Stimulated activated CD8-positive, alpha-beta memory T cell treated with anti-CD3 and anti-CD28 coated beads, Interleukin-2, amount 100 ng/mL, for 48 hours (primary cell): Measurements from ENCODE around the gene TDRD10.

Experiments
- DNase-seq, 2 donors: peaks; one replicate each; pipeline ENCODE4 v3.0.0-alpha.2; 2020; ENCODE audit warnings: low read depth in 2 of 2

Gene TDRD10, protein sequence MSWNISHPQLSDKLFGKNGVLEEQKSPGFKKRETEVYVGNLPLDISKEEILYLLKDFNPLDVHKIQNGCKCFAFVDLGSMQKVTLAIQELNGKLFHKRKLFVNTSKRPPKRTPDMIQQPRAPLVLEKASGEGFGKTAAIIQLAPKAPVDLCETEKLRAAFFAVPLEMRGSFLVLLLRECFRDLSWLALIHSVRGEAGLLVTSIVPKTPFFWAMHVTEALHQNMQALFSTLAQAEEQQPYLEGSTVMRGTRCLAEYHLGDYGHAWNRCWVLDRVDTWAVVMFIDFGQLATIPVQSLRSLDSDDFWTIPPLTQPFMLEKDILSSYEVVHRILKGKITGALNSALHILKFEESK

DNA sequence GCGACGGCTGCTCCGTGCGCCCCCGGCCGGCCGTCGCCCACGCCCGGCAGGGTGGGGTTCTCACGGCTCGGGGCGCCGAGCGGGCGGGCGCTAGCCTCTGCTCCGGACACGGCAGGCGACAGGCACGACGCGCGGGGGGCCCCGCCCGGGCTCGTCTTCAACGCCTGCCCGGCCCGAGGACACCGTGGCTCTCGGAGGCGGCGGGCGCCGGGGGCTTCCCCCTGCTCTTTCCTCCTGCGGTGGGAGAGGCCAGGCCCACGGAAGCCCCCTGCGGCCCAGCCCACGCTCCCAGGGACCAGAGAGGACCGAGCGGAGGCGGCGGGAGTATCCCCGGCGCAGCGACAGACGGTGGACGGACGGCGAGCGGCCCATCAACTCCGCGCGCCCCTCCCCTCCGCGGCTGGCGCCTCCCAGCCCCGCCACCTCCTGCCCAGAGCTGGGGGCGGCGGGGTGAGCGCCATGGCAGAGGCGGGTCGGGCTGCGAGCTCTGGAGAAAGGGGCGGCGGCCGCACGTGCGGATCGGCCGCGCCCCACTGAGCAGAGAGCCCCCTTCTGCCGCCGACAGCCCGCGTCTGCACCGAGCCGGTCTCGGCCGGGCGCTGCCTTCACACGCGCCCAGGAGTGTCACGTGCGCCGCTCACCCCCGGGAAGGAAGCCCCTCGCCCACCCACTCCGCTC is at the start of gene TDRD10, which contains the start of gene SHE:
Gene TDRD10, plus strand, starts transcription at position 154 of the 678 bp plus-strand sequence. CDS start 4,685 bp downstream, outside the sequence.
Gene SHE, minus strand, starts transcription at position 347 of the 678 bp plus-strand sequence. CDS start 386 bp downstream, outside the sequence.
- DNase-seq, result no peak

DNA sequence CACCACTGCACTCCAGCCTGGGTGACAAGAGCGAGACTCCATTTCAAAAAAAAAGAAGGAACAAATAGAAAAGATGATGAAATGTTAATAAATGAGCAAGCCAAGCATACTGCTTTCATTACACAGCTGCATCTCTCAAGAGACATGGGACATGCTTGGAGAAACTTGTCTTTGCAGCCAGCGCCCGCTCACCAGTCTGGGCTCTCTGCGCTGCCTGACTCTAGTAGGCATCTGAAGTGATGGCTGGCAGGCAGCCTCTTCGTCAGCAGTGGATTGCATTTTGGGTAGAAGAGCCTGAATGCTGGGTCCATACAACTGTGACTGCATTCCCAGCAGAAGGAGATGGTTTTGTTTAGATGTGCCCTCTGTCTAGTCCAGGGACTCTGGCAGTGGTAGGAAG is 48.9 kb upstream of the TDRD10 start:
- DNase-seq, result no peak

DNA sequence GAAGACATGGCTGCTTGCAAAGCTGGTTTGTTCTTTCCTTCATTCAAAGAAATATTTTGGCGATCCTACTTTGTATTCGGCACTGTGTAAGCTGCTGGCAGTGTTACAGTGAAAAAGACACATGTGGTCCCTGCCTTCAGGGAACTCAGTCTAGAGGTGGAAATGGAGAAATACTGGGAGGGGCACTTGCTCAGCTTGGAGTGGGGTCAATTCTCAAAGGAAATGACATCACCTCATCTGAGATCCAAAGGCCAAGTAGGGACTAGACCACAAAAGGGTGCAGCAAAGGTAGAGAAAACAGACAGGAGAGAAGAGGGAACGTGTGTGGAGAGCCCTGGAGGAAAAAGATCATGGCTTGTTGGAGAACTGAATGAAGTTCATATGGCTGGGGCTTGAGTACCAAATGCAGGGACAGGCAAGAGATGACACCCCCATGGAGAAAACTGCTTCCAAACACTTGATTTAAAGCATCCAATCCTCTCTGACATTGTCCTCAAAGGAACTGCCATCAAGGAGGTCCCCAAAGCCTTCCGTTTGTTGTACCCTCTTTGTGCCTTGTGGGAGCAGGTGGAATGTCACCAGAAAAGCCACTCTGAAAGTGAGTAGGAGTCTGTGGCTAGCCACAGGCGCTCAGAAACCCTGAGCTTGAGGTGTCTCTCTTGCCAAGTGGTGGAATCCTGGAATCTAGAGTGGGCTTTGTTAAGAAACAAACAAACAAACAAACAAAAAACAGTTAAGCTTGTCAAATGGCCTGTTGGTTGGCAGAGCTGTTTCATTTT is 48.3 kb upstream of the TDRD10 start:
- DNase-seq, result no peak

DNA sequence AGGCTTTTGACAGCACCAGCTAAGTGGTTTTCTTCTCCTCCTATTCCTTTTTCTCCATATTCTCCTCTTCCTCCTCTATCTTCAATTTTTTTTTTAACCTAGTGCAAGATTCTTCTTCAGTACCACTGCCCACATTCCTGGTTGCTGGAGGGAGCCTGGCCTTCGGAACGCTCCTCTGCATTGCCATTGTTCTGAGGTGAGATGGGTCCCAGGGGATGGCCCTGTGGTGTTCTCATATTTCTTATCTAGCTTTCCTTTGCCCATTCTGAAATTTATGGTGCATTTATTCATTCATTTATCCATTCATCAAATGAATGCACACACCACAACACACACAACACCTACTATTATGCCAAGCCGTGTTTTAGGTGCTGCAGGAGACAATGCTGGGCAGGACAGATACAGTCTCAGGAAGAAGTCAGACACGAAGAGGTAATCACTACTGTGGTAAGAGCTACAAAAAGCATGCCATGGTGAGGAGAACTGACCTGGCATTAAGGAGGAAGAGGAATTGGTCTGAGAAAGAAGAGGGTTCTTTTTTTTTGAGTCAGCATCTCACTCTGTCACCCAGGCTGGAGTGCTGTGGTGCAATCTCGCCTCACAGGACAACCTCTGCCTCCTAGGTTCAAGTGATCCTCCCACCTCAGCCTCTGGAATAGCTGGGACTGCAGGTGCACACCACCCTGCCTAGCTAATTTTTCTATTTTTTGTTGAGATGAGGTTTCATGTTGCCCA is 47.5 kb upstream of the TDRD10 start:
- no peak for DNase-seq

DNA sequence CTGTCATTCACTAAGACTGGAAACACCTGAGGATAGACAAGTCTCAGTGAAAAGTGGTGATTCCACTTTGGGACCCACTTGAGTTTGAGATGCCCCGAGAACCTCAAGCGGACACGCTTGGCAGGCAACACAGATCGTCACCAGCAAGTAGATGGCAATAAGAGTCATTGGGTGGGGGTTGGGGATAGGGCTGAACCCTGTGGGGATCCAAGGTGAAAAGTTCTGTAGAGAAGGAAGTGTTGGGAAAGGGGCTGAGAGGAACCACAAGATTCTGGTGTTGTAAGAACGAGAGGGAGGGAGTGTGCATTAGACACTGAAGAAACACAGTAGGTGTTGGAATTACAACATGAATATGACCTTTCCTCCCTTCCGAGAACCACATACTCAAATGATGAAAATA is 45.4 kb upstream of the TDRD10 start:
- DNase-seq, result no peak

DNA sequence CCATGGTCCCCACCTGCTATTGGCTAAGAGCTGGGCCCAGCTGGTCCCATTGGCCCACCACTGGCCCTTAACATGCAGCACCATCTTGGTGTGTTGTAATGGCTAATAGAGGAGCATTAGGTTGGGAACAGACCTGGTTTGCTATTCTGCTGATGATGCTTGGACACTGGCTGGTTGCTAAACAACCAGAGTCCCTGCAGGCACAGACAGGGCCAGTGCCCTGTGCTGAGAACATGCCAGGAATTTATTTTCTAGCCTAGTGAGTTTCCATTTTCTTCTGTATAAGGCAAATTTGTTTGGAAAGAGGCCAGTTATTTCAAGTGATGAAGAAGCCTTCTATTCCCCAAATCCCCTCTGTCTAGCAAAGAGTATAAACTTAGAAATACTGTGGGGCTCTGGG is 42.9 kb upstream of the TDRD10 start:
- DNase-seq, result no peak

DNA sequence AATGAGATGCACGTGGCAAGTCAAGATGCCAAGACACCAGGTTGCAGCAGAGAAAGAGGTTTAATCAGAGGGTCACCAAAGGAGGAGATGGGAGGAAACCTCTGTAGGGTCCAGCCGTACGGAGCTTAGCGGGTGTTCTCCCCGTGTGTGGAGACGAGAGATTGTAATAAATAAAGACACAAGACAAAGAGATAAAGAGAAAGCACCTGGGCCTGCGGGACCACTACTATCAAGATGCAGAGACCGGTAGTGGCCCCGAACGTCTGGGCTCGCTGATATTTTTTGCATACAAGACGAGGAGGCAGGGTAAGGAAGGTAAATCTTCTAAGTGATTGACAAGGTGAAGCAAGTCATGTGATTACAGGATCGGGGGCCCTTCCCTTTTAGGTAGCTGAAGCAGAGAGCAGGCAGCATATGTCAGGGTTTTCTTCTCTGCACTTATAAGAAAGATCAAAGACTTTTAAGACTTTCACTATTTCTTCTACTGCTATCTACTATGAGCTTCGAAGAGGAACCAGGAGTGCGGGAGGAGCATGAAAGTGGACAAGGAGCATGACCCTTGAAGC is 41.2 kb upstream of the TDRD10 start:
- DNase-seq, result no peak

DNA sequence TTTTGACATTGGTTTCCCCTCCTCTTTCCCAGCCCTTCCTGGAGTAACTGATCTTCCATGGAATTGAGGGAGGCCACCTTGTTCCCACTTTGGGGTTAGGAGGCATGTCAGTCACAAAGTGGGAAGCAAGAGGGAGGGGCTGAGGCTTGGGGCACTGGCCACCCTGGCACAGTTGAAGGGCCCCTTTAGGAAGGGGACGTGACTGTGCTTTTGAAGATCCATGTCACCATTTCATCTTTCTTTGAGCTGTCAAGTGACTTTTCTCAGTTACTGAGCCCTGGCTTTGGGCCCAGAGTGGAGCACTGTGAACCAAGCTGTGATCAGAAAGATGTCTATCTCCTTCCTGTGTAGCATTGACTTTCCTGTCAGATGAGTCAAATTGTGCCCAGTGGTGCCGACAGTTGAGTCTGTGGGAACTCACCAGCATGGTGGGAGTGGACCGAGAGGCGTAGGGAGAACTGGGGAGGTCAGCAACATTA is 38.5 kb upstream of the TDRD10 start:
- DNase-seq, result peak; percentile 26 to 40

DNA sequence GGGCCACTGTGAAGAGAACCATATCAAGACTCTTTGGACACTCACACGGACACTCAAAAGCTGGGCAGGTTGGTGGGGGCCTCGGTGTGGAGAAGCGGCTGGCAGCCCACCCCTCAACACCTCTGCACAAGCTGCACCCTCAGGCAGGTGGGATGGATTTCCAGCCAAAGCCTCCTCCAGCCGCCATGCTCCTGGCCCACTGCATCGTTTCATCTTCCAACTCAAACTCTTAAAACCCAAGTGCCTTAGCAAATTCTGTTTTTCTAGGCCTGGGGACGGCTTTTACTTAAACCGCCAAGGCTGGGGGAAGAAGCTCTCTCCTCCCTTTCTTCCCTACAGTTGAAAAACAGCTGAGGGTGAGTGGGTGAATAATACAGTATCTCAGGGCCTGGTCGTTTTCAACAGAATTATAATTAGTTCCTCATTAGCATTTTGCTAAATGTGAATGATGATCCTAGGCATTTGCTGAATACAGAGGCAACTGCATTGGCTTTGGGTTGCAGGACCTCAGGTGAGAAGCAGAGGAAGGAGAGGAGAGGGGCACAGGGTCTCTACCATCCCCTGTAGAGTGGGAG is 36.3 kb upstream of the TDRD10 start:
- no peak for DNase-seq

DNA sequence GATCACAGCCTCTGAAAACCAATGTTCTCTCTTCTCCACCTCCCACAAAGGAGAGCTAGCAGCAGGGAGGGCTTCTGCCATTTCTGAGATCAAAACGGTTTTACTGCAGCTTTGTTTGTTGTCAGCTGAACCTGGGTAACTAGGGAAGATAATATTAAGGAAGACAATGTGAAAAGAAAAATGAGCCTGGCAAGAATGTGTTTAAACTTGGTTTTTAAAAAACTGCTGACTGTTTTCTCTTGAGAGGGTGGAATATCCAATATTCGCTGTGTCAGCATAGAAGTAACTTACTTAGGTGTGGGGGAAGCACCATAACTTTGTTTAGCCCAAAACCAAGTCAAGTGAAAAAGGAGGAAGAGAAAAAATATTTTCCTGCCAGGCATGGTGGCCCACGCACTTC is 35.8 kb upstream of the TDRD10 start:
- no peak for DNase-seq

DNA sequence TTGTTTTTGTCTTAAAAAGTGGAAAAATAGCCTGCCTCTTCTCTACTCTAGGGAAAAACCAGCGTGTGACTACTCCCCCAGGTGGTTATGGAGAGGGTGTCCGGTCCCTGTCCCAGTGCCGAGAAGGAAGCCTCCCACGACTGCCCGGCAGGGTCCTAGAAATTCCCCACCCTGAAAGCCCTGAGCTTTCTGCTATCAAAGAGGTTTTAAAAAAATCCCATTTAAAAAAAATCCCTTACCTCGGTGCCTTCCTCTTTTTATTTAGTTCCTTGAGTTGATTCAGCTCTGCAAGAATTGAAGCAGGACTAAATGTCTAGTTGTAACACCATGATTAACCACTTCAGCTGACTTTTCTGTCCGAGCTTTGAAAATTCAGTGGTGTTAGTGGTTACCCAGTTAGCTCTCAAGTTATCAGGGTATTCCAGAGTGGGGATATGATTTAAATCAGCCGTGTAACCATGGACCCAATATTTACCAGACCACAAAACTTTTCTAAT is 35.0 kb upstream of the TDRD10 start:
- DNase-seq, result no peak

DNA sequence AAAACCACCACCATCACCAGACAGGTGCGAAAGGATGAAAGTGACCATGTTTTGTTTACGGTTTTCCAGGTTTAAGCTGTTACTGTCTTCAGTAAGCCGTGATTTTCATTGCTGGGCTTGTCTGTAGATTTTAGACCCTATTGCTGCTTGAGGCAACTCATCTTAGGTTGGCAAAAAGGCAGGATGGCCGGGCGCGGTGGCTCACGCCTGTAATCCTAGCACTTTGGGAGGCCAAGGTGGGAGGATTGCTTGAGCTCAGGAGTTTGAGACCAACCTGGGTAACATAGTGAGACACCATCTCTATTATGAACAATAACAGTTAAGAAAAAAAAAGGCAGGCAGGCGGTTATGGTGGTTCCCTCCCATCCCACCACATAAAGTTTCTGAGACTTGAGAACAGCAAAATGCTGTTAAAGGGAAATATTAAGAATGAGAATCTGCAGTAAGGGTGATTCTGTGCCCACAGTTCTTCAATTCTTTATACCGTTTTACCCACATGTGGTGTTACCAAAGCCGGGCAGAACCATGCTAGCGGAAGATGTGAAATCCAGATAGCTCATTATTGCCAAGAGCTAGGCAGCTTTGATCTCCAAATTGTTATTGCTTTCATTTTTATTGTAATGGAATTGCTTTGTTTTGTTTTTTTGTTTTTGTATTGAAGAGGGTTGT is 34.5 kb upstream of the TDRD10 start:
- DNase-seq, result no peak

DNA sequence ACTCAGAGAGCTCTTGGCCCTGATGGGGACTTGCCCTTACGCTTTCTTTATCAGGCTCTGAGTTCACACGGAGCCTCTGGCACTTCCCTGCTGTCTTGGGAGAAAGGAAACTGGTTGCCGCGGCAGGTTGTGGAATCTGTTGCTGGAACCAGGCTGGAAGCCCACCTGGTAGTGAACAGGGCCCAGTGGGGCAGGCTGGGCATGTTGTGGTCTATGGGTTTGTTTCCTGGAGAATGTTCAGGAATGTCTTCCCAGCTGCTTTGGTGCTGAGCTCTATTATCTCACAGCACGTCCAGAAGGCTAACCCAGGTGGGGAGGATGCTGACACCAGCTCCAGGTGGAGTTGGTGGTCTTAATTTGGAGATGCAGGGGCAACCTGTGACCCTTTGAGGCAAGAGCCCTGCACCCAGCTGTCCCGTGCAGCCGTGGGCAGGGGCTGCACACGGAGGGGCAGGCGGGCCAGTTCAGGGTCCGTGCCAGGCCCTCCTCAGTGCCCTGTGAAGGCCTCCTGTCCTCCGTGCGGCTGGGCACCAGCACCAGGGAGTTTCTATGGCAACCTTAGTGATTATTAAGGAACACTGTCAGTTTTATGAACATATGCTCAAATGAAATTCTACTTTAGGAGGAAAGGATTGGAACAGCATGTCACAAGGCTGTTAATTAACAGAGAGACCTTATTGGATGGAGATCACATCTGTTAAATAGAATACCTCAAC is 33.3 kb upstream of the TDRD10 start:
- DNase-seq, result no peak

DNA sequence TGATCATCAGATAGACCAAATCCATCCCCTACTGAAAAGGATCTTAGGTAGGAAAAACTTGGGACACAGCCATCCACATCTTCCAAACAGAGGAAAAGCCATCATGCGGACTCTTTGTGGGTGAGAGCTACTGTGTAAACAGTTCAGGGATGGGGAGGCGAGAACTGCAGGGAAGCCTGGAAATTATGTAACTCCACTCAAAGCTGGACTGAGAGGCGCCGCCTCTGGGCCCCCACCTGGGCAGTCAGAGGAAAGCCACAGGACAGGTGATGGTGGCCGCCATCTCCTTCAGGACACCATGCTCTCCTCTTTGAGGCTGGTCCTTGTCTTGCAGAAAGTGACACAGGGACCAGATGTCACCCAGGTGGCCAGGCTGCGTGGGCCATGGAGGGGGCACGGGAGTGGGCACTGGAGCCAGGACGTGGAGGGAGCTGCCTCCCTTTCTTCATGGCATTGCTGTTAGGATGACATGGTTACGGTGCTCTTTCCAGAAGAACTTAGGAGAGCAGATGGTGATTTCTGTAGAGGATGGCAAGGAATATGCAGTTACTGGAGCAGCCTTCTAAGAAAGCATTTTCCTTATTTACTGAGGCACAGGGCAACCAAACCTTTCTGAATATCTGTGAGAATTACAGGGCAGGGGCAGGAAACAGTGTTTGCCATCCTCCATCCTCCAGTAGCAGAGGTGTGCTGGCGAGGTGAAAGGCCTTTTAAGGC is 32.0 kb upstream of the TDRD10 start:
- DNase-seq, result no peak

DNA sequence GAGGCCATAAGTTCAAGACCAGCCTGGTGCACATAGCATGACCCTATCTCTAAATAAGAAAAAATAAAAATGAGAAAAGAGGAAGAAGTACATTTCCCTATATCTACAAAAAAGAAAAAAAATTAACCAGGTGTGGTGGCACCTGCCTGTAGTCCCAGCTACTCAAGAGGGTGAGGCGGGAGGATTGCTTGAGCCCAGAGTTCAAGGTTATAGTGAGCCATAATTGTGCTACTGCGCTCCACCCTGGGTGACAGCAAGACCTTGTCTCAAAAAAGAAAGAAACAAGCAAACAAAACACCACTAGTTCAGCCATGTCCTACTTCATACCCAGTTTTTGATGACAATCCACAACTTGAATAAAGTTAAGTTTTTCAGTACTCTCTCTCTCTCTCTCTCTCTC is 30.7 kb upstream of the TDRD10 start:
- no peak for DNase-seq

DNA sequence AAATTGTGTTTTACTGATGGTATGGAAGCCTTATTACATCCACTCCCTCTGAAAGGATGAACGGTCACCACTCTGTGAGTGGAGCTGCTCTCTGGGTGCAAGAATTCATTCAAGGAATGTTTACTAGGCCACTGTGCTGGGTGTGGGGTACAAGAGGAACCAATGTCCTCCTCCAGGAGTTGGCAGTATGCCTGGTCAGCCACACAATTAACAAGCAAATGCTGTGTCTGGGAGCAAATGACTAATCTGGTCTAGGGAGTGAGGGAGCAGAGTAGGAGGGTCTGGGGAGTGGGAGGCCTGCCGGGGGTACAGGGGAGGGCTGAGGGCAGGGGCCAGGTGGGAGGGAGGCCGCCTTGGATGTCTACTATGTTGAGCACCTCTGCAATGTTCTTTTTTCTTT is 27.2 kb upstream of the TDRD10 start:
- no peak for DNase-seq

DNA sequence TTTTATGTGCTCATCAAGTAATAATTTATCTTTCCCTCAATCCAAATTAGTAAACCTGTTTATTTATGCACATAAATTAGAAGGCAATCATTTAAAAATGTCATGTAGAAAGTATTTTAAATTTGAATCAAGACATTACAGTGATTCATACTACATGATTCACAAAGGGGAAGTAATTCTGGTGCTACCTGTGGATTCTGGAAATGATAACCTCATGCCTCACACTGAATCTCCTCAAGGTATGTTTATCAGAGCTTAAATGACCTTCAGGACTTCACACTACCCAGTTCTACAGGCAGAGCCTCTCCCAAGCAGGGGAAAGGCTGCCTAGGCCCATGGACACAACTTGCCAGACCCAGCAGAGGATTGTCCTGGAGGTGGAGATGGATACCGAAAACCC is 25.2 kb upstream of the TDRD10 start:
- DNase-seq, result no peak

DNA sequence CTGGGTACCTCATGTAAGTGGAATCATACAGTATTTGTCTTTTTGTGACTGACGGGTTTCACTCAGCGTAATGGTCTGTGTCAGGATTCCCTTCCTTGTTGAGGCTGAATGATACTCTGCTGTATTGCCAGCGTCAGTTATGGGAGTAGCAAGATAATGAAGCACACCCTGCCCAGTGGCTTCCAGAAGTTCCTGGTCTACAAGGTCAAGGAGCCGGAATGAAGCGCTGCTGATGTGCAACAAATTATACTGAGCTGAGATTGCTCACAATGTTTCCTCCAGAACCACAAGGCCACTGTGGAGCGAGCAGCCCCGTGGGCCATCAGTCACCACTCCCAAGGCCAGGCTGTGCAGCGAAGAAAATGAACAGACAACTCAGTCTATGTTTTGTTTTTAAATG is 24.0 kb upstream of the TDRD10 start:
- DNase-seq, result no peak

DNA sequence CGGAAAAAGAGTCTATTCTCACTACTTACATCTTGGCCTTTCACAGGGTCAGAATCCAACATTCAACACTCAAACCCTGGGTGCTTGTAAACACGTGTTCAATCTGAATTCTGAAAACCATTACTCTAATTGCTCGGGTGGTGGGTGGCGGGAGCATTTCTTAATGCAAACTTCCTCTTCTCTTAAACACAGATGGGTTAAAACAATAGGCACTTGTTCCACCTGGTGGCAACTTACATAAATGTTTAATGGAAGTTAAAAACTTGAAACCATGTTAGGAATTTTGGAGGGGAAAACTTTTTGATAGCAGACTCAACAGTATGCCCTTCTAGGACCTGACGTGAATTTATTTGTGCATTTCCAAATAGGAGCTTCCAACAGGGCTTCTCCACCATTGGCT is 23.4 kb upstream of the TDRD10 start:
- no peak for DNase-seq
